ENCODE results near the gene TFCP2L1. TPM values are rescaled to one million over a fixed set of nuclear protein-coding genes. Genes with fewer than 3 reads are reported as not detected.

Gene TFCP2L1
- total RNA-seq, 1 donor from 2014 or later, result 0.02 TPM

GRCh38 chr2:121185111-121185510 is 99.9 kb downstream of the TFCP2L1 start:
- Mint-ChIP-seq H3K4me3 (ENCODE audit: unreplicated experiment) (no peak overlapping the region), H3K4me1 (ENCODE audit: low read depth) (peaks cover 5% of the 10 kb centered on the region), H3K27me3 (ENCODE audit: low read depth) (peaks cover 17% of the 10 kb centered on the region), H3K9me3 (ENCODE audit: low read depth) (peaks cover 9% of the 10 kb centered on the region), H3K36me3 (ENCODE audit: low read depth) (peaks cover 2% of the 10 kb centered on the region), H3K27ac (ENCODE audit: unreplicated experiment) (no peak overlapping the region)
- no peak for TF ChIP-seq CTCF (IDR thresholded peaks at IDR 0.05)
- no peak for DNase-seq (ENCODE audit: low spot score)

DNA sequence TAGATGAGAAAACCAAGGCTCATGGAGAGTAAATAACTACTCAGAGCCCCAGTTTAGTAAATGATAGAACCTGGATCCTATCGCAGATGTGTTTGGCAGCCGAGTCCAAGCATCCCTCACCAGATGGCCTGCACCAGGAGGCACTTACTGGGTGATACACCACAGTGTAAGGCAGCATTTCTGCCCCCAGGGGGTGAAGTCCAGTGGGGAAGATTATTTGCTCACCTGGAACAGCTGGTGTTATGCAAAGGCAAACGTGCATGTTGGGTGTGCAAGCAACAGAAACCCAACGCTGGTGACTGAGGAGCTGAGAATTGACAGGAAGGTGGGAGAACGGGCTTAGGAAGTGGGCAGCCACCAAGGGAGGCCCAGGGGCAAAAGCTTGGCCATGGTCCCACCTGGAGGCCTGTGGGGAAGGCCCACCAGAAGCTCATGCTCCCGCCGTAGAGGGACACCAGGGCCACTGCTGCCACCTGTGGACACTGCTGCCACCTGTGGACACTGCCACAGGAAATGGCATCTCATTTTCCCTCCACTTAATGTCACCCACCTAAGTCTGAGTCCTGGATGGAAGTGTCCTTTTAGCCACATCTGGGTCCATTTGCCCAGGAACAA is 100.6 kb downstream of the TFCP2L1 start:
- Mint-ChIP-seq H3K9me3 (ENCODE audit: low read depth) (peaks cover 9% of the 10 kb centered on the region), H3K4me1 (ENCODE audit: low read depth) (peaks cover 5% of the 10 kb centered on the region), H3K4me3 (ENCODE audit: unreplicated experiment) (no peak overlapping the region), H3K36me3 (ENCODE audit: low read depth) (peaks cover 2% of the 10 kb centered on the region), H3K27ac (ENCODE audit: unreplicated experiment) (no peak overlapping the region), H3K27me3 (ENCODE audit: low read depth) (peaks cover 18% of the 10 kb centered on the region)
- peak; percentile 7 for TF ChIP-seq CTCF (IDR thresholded peaks at IDR 0.05)
- DNase-seq (ENCODE audit: low spot score), result no peak

- Mint-ChIP-seq H3K27ac (ENCODE audit: unreplicated experiment) (no peak overlapping the region), H3K9me3 (ENCODE audit: low read depth) (peaks cover 6% of the 10 kb centered on the region), H3K27me3 (ENCODE audit: low read depth) (peaks cover 17% of the 10 kb centered on the region), H3K36me3 (ENCODE audit: low read depth) (no peaks in the 10 kb centered on the region), H3K4me3 (ENCODE audit: unreplicated experiment) (no peak overlapping the region), H3K4me1 (ENCODE audit: low read depth) (peaks cover 5% of the 10 kb centered on the region)
- TF ChIP-seq CTCF (IDR thresholded peaks at IDR 0.05), result no peak
- no peak for DNase-seq (ENCODE audit: low spot score)
Observed at GRCh38 chr2:121182520-121182919, 102.5 kb downstream of the TFCP2L1 start.

- peaks cover 6% of the 10 kb centered on the region for H3K9me3 Mint-ChIP-seq (ENCODE audit: low read depth)
- peaks cover 21% of the 10 kb centered on the region for H3K27me3 Mint-ChIP-seq (ENCODE audit: low read depth)
- no peaks in the 10 kb centered on the region for H3K4me1 Mint-ChIP-seq (ENCODE audit: low read depth)
- no peak overlapping the region for H3K4me3 Mint-ChIP-seq (ENCODE audit: unreplicated experiment)
- no peak for DNase-seq (ENCODE audit: low spot score)
- no peak overlapping the region for H3K27ac Mint-ChIP-seq (ENCODE audit: unreplicated experiment)
- no peak for TF ChIP-seq CTCF (IDR thresholded peaks at IDR 0.05)
- H3K36me3 Mint-ChIP-seq (ENCODE audit: low read depth), result no peaks in the 10 kb centered on the region
Observed at GRCh38 chr2:121179467-121179866, 105.5 kb downstream of the TFCP2L1 start.

- Mint-ChIP-seq H3K36me3 (ENCODE audit: low read depth) (no peaks in the 10 kb centered on the region), H3K27ac (ENCODE audit: unreplicated experiment) (no peak overlapping the region), H3K27me3 (ENCODE audit: low read depth) (peaks cover 21% of the 10 kb centered on the region), H3K4me1 (ENCODE audit: low read depth) (no peaks in the 10 kb centered on the region), H3K9me3 (ENCODE audit: low read depth) (peaks cover 6% of the 10 kb centered on the region), H3K4me3 (ENCODE audit: unreplicated experiment) (no peak overlapping the region)
- no peak for TF ChIP-seq CTCF (IDR thresholded peaks at IDR 0.05)
- DNase-seq (ENCODE audit: low spot score), result no peak
Observed at GRCh38 chr2:121178730-121179129, 106.3 kb downstream of the TFCP2L1 start.
